GM13977 (cell line): ENCODE data around the gene MARVELD2.
"Not testable (repeated sequence)": the region's sequence is repeated elsewhere in the genome, so short reads cannot be mapped to it uniquely, and the experiment has no call there.

Source experiments
- DNase-seq: peaks from one replicate; pipeline ENCODE4 v3.0.0; 2012; ENCODE audit warnings: low spot score
- in situ Hi-C: fragments of 300-500 bp; cut with MboI; formaldehyde crosslinking; loops from one replicate; pipeline ENCODE4 v1.12.0; 2022; ENCODE audit warnings: low sequenced_read_pairs, low pct_unique_long_range_greater_than_20kb, mixed read lengths, inconsistent platforms; ENCODE audit not compliant: unreplicated experiment
- TF ChIP-seq, protein P1 (sequence below): IDR thresholded peaks from 2 replicates; pipeline ENCODE4 v1.5.1; 2012; ENCODE audit warnings: mild to moderate bottlenecking, control low read depth; ENCODE audit not compliant: insufficient read depth; ENCODE audit errors: extremely low read depth, missing control alignments

MARVELD2 gene

DNA sequence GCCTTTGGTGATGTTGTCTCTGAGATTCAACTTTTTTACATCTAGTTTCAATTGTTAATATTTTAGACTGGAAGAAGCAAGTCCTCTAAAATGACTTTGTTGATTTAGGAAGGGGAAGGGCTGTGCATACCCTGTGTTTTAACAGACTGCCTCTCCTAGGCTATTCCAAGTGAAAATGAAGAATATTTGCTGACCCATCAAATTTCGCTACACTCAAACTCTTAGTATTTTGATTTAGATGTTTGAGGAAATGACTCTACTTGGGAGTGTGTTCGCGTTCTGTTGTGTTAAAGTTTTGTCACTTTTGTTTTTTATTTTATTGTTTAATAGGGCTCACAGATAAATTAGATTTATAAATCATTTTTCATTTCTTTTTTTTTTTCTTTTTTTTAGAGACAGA is 3.6 kb downstream of the MARVELD2 start:
- no peak for DNase-seq
- in situ Hi-C loops: no loop called here
- TF ChIP-seq, protein P1, sequence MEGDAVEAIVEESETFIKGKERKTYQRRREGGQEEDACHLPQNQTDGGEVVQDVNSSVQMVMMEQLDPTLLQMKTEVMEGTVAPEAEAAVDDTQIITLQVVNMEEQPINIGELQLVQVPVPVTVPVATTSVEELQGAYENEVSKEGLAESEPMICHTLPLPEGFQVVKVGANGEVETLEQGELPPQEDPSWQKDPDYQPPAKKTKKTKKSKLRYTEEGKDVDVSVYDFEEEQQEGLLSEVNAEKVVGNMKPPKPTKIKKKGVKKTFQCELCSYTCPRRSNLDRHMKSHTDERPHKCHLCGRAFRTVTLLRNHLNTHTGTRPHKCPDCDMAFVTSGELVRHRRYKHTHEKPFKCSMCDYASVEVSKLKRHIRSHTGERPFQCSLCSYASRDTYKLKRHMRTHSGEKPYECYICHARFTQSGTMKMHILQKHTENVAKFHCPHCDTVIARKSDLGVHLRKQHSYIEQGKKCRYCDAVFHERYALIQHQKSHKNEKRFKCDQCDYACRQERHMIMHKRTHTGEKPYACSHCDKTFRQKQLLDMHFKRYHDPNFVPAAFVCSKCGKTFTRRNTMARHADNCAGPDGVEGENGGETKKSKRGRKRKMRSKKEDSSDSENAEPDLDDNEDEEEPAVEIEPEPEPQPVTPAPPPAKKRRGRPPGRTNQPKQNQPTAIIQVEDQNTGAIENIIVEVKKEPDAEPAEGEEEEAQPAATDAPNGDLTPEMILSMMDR: no peak

DNA sequence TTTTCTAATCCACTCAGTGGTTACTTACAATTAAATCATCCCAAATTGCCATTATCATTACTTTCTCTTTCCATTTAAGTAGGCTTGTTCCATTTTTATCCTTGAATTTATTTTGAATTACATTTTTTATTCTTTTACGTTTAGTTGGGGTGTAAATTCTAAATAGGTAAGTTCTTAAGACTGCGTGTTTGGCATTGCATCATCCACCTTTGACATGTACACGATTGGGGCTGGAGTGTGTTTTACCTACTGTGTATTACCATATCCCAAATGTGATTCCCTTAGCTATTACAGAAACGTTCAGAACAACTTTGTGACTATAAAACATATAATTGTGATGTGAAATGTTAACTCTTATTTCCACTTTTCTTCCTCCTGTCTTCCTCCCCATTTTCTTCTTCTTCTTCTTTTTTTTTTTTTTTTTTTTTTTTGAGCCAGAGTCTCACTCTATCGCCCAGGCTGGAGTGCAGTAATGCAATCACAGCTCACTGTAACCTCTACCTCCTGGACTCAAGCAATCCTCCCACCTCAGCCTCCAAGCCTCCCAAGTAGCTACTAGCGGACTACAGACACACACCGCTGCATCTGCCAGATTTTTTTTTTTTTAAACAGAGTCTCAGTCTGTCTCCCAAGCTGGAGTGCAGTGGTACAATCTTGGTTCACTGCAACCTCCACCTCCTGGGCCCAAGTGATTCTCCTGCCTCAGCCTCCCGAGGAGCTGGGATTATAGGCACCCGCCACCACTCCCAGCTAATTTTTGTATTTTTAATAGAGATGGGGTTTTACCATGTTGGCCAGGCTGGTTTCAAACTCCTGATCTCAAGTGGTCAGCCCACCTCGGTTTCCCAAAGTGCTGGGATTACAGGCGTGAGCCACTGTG is 16.7 kb downstream of the MARVELD2 start:
- in situ Hi-C loops: no loop called here
- TF ChIP-seq, protein P1: no peak
- DNase-seq: no peak

DNA sequence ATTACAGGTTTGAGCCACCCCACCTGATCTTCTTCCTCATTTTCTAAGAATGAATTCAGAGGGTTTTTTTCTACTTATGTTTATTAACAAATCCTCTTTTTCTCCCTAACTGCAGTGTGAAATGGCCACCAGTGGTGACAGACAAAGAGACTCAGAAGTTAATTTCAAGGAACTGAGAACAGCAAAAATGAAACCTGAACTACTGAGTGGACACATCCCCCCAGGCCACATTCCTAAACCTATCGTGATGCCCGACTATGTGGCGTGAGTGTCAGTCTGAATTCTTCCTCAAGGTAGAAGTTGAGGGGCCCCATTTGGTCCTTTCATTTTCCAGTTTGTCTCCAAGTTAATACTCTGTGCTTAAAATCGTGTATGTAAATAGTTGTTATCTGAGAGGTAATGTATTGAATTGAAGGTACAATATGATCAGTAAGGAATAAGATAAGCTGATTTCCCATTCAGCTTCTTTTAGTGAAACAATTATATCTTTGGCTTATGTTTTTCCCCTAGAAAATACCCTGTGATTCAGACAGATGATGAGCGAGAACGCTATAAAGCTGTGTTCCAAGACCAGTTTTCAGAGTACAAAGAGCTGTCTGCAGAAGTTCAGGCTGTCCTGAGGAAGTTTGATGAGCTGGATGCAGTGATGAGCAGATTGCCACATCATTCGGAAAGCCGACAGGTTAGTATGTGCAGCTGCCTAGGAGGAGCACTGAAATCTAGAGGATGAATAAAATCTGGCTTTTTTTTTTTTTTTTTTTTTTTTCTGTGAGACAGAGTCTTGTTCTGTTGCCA is 17.7 kb downstream of the MARVELD2 start:
- in situ Hi-C loops: no loop called here
- peak; percentile 49 for DNase-seq
- TF ChIP-seq, protein P1: no peak

DNA sequence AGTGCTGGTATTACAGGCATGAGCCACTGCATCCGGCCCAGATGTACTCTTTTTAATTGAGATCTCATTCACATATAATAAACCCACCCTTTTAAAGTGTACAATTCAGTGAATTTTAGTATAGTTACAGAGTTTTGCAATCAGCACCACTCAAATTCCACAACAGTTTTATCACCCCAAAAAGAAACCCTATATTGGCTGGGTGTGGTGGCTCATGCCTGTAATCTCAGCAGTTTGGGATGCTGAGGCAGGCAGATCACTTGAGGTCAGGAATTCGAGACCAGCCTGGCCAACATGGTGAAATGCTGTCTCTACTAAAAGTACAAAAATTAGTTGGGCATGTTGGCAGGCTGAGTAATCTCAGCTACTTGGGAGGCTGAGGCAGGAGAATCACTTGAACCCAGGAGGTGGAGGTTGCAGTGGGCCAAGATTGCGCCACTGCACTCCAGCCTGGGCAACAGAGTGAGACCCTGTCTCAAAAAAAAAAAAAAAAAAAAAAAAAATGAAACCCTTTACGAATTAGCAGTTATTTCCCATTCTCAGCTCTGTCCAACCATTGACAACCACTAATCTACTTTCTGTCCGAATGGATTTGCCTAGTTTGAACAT is 20.5 kb downstream of the MARVELD2 start:
- in situ Hi-C loops: not testable (repeated sequence)

DNA sequence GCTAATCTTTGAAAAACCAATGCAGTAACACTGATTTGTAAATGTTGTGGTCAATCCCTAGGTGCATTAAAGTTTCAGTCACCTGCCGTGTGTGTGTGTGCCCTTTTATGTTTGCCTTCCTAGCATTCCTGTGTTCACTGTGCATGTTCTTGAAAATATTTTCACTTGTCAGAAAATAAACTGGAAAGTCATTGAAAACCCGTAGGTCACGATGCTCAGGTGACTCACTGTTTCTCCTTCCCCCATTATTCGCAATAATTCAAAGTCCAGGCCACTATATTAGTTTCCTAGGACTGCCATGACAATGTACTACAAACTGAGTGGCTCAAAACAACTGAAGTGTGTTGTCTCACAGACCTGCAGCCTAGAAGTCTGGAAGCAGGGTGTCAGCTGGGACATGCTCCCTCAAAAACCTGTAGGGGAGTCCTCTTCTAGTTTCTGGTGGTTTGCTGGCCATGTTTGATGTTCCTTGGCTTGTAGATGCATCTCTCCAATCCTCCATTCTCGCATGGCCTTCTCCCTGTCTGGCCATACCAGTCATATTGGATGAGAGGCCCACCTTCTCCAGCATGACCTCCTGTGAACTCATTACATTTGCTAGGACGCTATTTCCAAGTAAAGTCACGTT is 29.3 kb downstream of the MARVELD2 start:
- TF ChIP-seq, protein P1: no peak
- in situ Hi-C loops: no loop called here
- no peak for DNase-seq

More for the DNA sequence above, 20.5 kb downstream of the MARVELD2 start:
- not testable (repeated sequence) for DNase-seq

DNA sequence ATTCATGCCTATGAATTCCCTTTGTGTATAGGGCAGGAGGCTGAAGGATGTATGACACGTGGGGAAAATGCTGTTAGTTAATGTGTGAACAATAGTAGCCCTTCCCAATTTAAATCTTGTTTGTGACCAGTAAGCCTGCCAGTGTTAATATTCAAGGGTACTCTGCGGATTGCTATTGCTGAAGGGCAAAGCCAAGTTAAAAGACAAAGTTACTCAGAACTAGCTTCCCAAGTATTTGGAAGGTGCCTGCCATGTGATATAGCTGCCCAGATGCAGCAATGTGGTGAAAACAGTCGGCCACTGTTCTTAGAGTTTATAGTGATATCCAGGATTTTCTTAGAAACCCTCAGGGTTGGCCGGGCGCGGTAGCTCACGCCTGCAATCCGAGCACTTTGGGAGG is 34.6 kb downstream of the MARVELD2 start:
- DNase-seq: no peak
- in situ Hi-C loops: no loop called here
- TF ChIP-seq, protein P1: no peak
